ENCODE measurements around the gene WRAP73.

WRAP73 gene

DNA sequence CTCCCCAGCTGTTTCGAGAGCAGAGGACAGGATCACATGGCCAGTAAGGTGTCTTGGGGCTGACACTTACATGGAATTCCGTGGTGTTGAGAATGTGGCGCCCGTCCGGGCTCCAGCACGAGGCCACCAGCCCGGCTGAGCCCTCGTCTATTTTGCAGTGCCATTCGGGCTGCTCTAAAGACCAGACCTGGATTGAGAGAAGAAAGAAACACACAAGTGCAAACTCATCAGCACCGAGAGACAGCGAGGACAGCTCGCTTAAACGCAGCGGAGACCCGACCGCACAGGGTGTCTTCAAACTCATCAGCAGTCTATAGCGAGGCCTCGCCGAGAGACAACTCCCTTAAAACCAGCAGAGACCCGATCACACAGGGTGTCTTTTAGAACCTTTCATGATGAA lies 3.3 kb downstream of the WRAP73 start:
- no peak for DNase-seq (ENCODE audit: low read depth)

- no peak for DNase-seq (ENCODE audit: low read depth)
These were observed 4.1 kb downstream of the WRAP73 start for GRCh38 chr1:3645666-3646355.

DNA sequence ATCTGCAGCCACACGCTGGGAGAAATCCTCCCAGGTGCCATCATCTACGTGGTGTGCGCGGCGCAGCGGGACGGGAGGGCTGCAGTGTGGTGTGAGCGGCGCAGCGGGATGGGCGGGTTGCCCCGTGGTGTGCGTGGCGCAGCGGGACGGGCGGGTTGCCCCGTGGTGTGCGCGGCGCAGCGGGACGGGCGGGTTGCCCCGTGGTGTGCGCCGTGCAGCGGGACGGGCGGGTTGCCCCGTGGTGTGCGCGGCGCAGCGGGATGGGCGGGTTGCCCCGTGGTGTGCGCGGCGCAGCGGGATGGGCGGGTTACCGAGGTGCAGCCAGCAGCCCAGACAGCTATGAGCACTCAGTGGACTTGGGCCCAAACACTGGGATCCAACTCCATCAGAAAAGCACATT lies 4.7 kb downstream of the WRAP73 start:
- no peak for DNase-seq (ENCODE audit: low read depth)

GRCh38 chr1:3644273-3644672 lies 5.6 kb downstream of the WRAP73 start:
- DNase-seq (ENCODE audit: low read depth) = no peak

GRCh38 chr1:3642919-3643675 lies 6.8 kb downstream of the WRAP73 start:
- no peak for DNase-seq (ENCODE audit: low read depth)

- DNase-seq (ENCODE audit: low read depth) = no peak
These were observed 8.1 kb downstream of the WRAP73 start for GRCh38 chr1:3641816-3642215.

GRCh38 chr1:3641046-3641760 lies 8.7 kb downstream of the WRAP73 start:
- DNase-seq (ENCODE audit: low read depth) = no peak

- no peak for DNase-seq (ENCODE audit: low read depth)
These were observed 9.6 kb downstream of the WRAP73 start for GRCh38 chr1:3640121-3640837.

- DNase-seq (ENCODE audit: low read depth) = no peak
These were observed 10.4 kb downstream of the WRAP73 start for GRCh38 chr1:3639397-3639911.

- DNase-seq (ENCODE audit: low read depth) = no peak
These were observed 11.2 kb downstream of the WRAP73 start for GRCh38 chr1:3638676-3639075.

GRCh38 chr1:3638027-3638426 lies 11.9 kb downstream of the WRAP73 start:
- no peak for DNase-seq (ENCODE audit: low read depth)

DNA sequence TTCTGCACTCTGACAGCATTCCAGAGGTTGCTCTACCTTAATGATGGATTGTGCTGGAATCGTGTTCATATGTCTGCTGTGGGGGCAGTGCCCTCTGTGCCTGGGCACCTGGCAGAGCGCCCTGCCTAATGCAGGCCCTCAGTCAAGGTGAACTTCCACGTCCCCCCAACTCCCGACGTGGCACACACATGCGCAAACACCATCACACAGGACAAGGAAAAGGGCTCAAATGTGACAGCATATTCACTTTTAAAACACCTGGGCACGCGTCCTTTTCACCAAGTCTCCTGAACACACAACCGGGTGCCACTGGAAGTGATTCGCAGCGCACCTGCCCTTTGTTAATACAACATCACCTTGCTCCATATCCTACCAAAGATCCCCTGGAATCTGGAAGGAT lies 13.4 kb downstream of the WRAP73 start:
- DNase-seq (ENCODE audit: low read depth) = no peak

DNA sequence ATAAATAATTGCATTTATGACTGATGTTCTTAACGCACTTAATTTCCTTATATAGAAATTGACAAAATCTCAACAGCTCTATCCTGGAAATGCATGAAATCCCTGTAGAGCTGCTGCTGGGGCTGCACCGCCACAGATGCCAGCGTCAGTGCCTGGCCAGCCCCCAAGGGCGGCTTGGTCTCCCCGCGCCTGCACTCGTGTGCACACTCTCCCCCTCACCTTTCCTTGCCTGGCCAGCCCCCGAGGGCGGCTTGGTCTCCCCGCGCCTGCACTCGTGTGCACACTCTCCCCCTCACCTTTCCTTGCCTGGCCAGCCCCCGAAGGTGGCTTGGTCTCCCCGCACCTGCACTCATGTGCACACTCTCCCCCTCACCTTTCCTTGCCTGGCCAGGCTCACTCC lies 13.8 kb downstream of the WRAP73 start:
- no peak for DNase-seq (ENCODE audit: low read depth)

DNA sequence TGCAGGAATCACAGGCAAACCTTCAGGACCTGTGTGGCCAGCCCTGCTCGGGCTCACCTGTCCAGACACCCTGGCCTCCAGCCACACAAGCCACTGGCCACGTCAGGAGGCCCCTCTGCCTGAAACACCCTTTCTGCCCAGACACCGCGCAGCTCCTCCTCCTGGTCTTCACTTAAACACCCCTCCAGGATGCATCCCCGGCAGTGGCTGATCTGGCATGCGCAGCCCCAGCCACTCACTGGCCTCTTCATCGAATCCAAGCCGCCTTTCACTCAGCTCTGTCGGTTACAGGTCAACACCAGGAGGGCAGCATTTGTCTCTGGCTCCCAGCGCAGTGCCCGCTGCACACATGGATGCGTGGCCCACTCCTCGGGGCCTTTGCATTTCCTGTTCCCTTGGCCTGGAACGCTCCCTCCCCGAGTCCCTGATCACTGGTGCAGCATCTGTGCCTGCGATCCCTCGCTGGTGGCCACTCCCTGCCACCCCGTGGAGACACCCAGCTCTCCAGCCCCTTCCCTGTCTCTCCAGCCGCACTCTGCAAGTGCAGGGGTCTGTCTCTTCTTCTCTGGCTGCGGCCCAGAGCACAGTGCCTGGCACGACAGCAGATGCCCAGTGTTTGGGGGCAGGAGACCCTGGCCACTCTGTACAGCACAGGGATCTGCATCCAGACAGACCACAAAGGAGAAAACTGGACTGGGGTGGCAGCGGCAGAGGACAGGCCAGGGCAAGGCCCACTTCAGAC lies 15.7 kb downstream of the WRAP73 start:
- DNase-seq (ENCODE audit: low read depth) = no peak

GRCh38 chr1:3633344-3634058 lies 16.4 kb downstream of the WRAP73 start:
- DNase-seq (ENCODE audit: low read depth) = no peak

DNA sequence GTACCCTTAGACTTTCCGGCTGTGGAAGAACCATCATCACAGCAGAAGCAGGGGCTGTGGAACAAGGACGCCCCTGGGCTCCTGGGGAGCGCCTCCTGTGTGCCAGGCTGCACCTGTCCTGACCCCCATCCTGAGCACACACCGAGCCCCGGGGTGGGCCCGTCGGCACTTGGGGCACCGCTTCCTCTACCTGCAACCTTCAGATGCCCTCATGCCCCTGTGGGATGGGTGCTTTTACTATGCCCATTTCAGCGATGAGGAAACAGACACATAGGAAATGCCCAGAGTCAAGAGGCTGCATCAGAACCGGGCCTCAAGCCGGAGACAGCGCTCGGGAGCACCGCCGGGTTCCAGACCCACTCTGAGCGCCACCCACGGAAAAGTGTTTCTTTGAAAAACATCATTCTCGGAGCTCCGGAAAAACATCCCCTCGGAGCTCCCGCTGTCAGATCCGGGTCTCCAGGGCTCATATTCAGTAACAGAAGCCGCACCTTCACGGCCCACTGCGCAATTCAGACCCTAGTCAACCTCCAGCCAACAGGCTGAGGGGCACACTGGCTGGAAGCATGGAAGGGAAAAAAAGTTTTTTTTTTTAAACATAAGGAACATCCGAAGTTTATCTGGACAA lies 17.1 kb downstream of the WRAP73 start:
- DNase-seq (ENCODE audit: low read depth) = no peak

GRCh38 chr1:3632298-3632697 lies 17.6 kb downstream of the WRAP73 start:
- no peak for DNase-seq (ENCODE audit: low read depth)

GRCh38 chr1:3631320-3632260 lies 18.3 kb downstream of the WRAP73 start:
- no peak for DNase-seq (ENCODE audit: low read depth)

DNA sequence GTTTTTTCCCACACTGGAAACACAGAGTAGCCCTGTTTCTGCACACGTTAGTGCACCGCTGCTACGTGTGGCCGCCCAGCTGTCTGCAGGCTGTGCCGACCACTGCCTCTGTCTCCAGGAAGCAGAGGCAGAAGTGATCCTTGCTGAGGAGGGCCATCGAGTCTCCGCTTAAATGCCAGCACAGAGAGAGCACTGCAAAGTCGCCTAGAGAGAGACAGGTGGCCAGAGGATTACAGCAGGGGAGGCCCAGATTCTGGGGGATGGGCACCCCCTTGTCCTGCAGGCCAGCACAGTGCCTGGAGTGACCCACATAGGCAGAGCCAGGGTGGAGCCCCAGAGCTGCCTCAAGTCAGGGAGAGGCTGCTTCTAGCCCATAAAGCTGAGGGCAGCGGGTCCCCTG lies 19.0 kb downstream of the WRAP73 start:
- DNase-seq (ENCODE audit: low read depth) = no peak

All from T follicular helper cell (primary cell).